GM23338 (cell line): ENCODE measurements around the gene BARX2. TPM values are rescaled to one million over a fixed set of nuclear protein-coding genes. Genes with fewer than 3 reads are reported as not detected.

Experiments used
- ATAC-seq: fragments of 200-7000 bp; cut with Tn5 transposase; 3 replicates; pipeline ENCODE4 v1.9.1; 2020
- DNase-seq: peaks from one replicate; pipeline ENCODE4 v3.0.0-alpha.2; 2015; ENCODE audit warnings: low spot score
- H2AFZ ChIP-seq: fragments of 200-600 bp; sonication (generic); 2 replicates; pipeline ENCODE4 v1.8.0; 2016; ENCODE audit warnings: antibody characterized with exemption, mild to moderate bottlenecking, moderate library complexity
- H3F3A ChIP-seq: fragments of 200-600 bp; sonication (generic); replicated peaks from 2 replicates; pipeline ENCODE4 v1.8.0; 2017; ENCODE audit warnings: antibody characterized with exemption, mixed run types, low read depth
- H3K27ac ChIP-seq: fragments of 200-600 bp; sonication (generic); 2 replicates; pipeline ENCODE4 v1.6.1; 2016; ENCODE audit warnings: low read depth
- H3K27me3 ChIP-seq: fragments of 200-600 bp; sonication (generic); 2 replicates; pipeline ENCODE4 v1.8.0; 2016; ENCODE audit warnings: mild to moderate bottlenecking, mixed run types, moderate library complexity; ENCODE audit not compliant: insufficient read depth
- H3K36me3 ChIP-seq: fragments of 200-600 bp; sonication (generic); 2 replicates; pipeline ENCODE4 v1.8.0; 2016; ENCODE audit warnings: mild to moderate bottlenecking; ENCODE audit not compliant: insufficient read depth
- H3K4me1 ChIP-seq: fragments of 200-600 bp; sonication (generic); 2 replicates; pipeline ENCODE4 v1.8.0; 2016; ENCODE audit warnings: mild to moderate bottlenecking, moderate library complexity; ENCODE audit not compliant: insufficient read depth
- H3K4me2 ChIP-seq: fragments of 200-600 bp; sonication (generic); 2 replicates; pipeline ENCODE4 v1.7.1; 2017; ENCODE audit warnings: mixed run types
- H3K4me3 ChIP-seq: fragments of 200-600 bp; sonication (generic); 2 replicates; pipeline ENCODE4 v1.6.1; 2016; ENCODE audit warnings: mixed run types
- H3K79me2 ChIP-seq: fragments of 200-600 bp; sonication (generic); replicated peaks from 2 replicates; pipeline ENCODE4 v1.8.0; 2017; ENCODE audit warnings: mild to moderate bottlenecking; ENCODE audit not compliant: insufficient read depth
- H3K9me2 ChIP-seq: fragments of 200-600 bp; sonication (generic); 2 replicates; pipeline ENCODE4 v1.8.0; 2017; ENCODE audit not compliant: insufficient read depth
- H4K20me1 ChIP-seq: fragments of 200-600 bp; sonication (generic); replicated peaks from 2 replicates; pipeline ENCODE4 v1.8.0; 2017; ENCODE audit warnings: mild to moderate bottlenecking; ENCODE audit not compliant: insufficient read depth
- H3K27ac Mint-ChIP-seq: 2 replicates; pipeline ENCODE4 v1.8.0; 2020; ENCODE audit warnings: inconsistent platforms, mild to moderate bottlenecking, moderate library complexity, mixed read lengths
- H3K27me3 Mint-ChIP-seq: 3 replicates; pipeline ENCODE4 v1.8.0; 2022; ENCODE audit warnings: low read depth, mild to moderate bottlenecking, moderate library complexity, mixed read lengths, inconsistent platforms; ENCODE audit not compliant: insufficient read depth, poor library complexity
- H3K36me3 Mint-ChIP-seq: 3 replicates; pipeline ENCODE4 v1.8.0; 2021; ENCODE audit warnings: low read depth, mild to moderate bottlenecking, inconsistent platforms, moderate library complexity, mixed read lengths
- H3K4me1 Mint-ChIP-seq: 3 replicates; pipeline ENCODE4 v1.8.0; 2020; ENCODE audit warnings: mild to moderate bottlenecking, inconsistent platforms, mixed read lengths
- H3K4me3 Mint-ChIP-seq: 3 replicates; pipeline ENCODE4 v1.8.0; 2021; ENCODE audit warnings: moderate library complexity, mild to moderate bottlenecking, inconsistent platforms, mixed read lengths
- H3K9me3 Mint-ChIP-seq: 3 replicates; pipeline ENCODE4 v1.8.0; 2020; ENCODE audit warnings: moderate library complexity, mild to moderate bottlenecking, inconsistent platforms, mixed read lengths
- EZH2phosphoT487 ChIP-seq: fragments of 200-600 bp; sonication (generic); IDR thresholded peaks from one replicate; pipeline ENCODE4 v1.8.1; 2018; ENCODE audit warnings: antibody characterized with exemption; ENCODE audit not compliant: unreplicated experiment
- POLR2AphosphoS5 ChIP-seq: IDR thresholded peaks from 2 replicates; pipeline ENCODE4 v1.6.1; 2016; ENCODE audit warnings: antibody characterized with exemption, low read depth
- ZNF331 ChIP-seq: fragments of 250-450 bp; sonication (Bioruptor Pico); IDR thresholded peaks from 2 replicates; pipeline ENCODE4 v1.5.0; 2020; ENCODE audit warnings: low read depth, mild to moderate bottlenecking, moderate library complexity
- polyA plus RNA-seq: library from polyadenylated mRNA; unstranded; fragments of >200 nt; fragmentation: Nextera tagmentation; extraction: Ambion mirVana; gene quantifications from 2 replicates; pipeline ENCODE4 v1.2.1, GENCODE V29; 2016
- total RNA-seq: library from RNA; depleted of rRNA; stranded (reverse); fragments of >200 nt; shearing (Covaris generic); gene quantifications from 2 replicates; pipeline ENCODE4 v1.2.3, GENCODE V29; 2014
- TF ChIP-seq, protein P1 (sequence below): fragments of 250-450 bp; sonication (Bioruptor Pico); IDR thresholded peaks from 2 replicates; pipeline ENCODE4 v1.5.0; 2020; ENCODE audit warnings: mild to moderate bottlenecking, moderate library complexity
- TF ChIP-seq, protein P2 (sequence below): IDR thresholded peaks from one replicate; pipeline ENCODE4 v1.6.1; 2018; ENCODE audit warnings: antibody characterized with exemption; ENCODE audit not compliant: unreplicated experiment

BARX2 gene
- total and polyA plus RNA-seq, 2 experiments from 2014 or later: not detected

DNA sequence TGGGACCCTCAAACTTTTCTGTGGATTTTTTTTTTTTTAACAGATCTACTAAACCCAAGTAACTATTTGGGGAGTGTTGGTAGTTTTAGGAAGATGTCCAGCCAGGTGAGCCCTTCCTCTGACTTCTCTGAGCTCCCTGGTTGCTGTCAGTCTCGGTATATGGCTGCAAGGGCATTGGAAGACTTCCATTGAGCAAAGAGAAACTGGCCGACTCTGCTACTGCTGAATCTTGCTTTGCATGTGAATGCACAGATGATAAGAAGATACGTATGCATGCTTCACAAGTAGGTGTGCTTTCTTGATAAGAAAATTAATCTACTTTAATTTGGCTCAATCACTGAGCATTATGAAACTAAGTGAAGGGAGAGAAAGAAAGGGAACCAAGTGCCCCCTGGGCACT lies 51.1 kb downstream of the BARX2 start (continued):
- TF ChIP-seq, protein P1, sequence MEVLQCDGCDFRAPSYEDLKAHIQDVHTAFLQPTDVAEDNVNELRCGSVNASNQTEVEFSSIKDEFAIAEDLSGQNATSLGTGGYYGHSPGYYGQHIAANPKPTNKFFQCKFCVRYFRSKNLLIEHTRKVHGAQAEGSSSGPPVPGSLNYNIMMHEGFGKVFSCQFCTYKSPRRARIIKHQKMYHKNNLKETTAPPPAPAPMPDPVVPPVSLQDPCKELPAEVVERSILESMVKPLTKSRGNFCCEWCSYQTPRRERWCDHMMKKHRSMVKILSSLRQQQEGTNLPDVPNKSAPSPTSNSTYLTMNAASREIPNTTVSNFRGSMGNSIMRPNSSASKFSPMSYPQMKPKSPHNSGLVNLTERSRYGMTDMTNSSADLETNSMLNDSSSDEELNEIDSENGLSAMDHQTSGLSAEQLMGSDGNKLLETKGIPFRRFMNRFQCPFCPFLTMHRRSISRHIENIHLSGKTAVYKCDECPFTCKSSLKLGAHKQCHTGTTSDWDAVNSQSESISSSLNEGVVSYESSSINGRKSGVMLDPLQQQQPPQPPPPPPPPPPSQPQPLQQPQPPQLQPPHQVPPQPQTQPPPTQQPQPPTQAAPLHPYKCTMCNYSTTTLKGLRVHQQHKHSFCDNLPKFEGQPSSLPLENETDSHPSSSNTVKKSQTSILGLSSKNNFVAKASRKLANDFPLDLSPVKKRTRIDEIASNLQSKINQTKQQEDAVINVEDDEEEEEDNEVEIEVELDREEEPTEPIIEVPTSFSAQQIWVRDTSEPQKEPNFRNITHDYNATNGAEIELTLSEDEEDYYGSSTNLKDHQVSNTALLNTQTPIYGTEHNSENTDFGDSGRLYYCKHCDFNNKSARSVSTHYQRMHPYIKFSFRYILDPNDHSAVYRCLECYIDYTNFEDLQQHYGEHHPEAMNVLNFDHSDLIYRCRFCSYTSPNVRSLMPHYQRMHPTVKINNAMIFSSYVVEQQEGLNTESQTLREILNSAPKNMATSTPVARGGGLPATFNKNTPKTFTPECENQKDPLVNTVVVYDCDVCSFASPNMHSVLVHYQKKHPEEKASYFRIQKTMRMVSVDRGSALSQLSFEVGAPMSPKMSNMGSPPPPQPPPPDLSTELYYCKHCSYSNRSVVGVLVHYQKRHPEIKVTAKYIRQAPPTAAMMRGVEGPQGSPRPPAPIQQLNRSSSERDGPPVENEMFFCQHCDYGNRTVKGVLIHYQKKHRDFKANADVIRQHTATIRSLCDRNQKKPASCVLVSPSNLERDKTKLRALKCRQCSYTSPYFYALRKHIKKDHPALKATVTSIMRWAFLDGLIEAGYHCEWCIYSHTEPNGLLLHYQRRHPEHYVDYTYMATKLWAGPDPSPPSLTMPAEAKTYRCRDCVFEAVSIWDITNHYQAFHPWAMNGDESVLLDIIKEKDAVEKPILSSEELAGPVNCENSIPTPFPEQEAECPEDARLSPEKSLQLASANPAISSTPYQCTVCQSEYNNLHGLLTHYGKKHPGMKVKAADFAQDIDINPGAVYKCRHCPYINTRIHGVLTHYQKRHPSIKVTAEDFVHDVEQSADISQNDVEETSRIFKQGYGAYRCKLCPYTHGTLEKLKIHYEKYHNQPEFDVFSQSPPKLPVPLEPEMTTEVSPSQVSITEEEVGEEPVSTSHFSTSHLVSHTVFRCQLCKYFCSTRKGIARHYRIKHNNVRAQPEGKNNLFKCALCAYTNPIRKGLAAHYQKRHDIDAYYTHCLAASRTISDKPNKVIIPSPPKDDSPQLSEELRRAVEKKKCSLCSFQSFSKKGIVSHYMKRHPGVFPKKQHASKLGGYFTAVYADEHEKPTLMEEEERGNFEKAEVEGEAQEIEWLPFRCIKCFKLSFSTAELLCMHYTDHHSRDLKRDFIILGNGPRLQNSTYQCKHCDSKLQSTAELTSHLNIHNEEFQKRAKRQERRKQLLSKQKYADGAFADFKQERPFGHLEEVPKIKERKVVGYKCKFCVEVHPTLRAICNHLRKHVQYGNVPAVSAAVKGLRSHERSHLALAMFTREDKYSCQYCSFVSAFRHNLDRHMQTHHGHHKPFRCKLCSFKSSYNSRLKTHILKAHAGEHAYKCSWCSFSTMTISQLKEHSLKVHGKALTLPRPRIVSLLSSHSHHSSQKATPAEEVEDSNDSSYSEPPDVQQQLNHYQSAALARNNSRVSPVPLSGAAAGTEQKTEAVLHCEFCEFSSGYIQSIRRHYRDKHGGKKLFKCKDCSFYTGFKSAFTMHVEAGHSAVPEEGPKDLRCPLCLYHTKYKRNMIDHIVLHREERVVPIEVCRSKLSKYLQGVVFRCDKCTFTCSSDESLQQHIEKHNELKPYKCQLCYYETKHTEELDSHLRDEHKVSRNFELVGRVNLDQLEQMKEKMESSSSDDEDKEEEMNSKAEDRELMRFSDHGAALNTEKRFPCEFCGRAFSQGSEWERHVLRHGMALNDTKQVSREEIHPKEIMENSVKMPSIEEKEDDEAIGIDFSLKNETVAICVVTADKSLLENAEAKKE (CRISPR knock-in tag): no peak

DNA sequence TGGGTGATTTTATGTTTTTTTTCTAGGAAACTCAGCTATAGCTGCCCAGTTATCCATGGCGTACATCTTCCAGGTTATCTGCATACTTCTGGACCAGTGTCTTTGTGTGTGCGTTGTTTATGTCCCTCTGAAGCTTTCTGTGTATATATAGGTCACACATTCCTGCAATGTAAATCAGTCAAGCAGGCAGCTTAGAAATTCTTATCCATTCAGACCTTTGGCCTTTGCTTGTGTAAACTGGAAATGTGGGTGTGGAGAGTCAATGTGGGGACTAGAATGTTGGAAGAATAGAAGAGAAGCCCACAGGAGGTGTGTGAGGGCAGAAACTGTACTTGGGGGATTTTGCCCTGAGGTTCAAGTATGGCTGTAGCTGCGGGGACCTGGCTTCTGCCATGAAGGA lies 51.7 kb downstream of the BARX2 start:
- H3K4me3 ChIP-seq: no peak overlapping the region
- H3K4me3 Mint-ChIP-seq: no peak overlapping the region
- TF ChIP-seq EZH2phosphoT487 (no peak), ZNF331 (CRISPR knock-in tag) (no peak), POLR2AphosphoS5 (no peak)
- TF ChIP-seq, protein P2, sequence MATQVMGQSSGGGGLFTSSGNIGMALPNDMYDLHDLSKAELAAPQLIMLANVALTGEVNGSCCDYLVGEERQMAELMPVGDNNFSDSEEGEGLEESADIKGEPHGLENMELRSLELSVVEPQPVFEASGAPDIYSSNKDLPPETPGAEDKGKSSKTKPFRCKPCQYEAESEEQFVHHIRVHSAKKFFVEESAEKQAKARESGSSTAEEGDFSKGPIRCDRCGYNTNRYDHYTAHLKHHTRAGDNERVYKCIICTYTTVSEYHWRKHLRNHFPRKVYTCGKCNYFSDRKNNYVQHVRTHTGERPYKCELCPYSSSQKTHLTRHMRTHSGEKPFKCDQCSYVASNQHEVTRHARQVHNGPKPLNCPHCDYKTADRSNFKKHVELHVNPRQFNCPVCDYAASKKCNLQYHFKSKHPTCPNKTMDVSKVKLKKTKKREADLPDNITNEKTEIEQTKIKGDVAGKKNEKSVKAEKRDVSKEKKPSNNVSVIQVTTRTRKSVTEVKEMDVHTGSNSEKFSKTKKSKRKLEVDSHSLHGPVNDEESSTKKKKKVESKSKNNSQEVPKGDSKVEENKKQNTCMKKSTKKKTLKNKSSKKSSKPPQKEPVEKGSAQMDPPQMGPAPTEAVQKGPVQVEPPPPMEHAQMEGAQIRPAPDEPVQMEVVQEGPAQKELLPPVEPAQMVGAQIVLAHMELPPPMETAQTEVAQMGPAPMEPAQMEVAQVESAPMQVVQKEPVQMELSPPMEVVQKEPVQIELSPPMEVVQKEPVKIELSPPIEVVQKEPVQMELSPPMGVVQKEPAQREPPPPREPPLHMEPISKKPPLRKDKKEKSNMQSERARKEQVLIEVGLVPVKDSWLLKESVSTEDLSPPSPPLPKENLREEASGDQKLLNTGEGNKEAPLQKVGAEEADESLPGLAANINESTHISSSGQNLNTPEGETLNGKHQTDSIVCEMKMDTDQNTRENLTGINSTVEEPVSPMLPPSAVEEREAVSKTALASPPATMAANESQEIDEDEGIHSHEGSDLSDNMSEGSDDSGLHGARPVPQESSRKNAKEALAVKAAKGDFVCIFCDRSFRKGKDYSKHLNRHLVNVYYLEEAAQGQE: no peak
- TF ChIP-seq, protein P1 (CRISPR knock-in tag): no peak

More for the DNA sequence above, 51.7 kb downstream of the BARX2 start:
- no peak for ATAC-seq
- Histone ChIP-seq H3K36me3 (no peaks in the 10 kb centered on the region; the same call in 1 of the 2 replicates), H3F3A (no peaks in the 10 kb centered on the region), H3K79me2 (no peaks in the 10 kb centered on the region), H3K9me2 (peaks cover 6% of the 10 kb centered on the region; the same call in 1 of the 2 replicates), H2AFZ (peak overlapping the region; percentile 68; the same call in 1 of the 2 replicates), H3K27ac (no peak overlapping the region), H3K4me2 (no peak overlapping the region), H4K20me1 (no peaks in the 10 kb centered on the region), H3K4me1 (no peaks in the 10 kb centered on the region), H3K27me3 (no peaks in the 10 kb centered on the region)
- Mint-ChIP-seq H3K27ac (no peak overlapping the region; the same call in 1 of the 2 replicates), H3K27me3 (no peaks in the 10 kb centered on the region), H3K36me3 (peaks cover 14% of the 10 kb centered on the region; the same call in 2 of the 3 replicates), H3K4me1 (0 out of 3 replicates have a peak, but pooled peaks cover 3% of the 10 kb centered on the region), H3K9me3 (peaks cover 16% of the 10 kb centered on the region)
- no peak for DNase-seq
